Measurements from ENCODE around the gene MMGT1.
"Not testable (repeated sequence)": the region's sequence is repeated elsewhere in the genome, so short reads cannot be mapped to it uniquely, and the experiment has no call there.

Gene MMGT1

GRCh38 chrX:135920516-135920915, 53.3 kb downstream of the MMGT1 start:
- DNase-seq, result not testable (repeated sequence)

- no peak for DNase-seq
These were observed 59.4 kb downstream of the MMGT1 start for GRCh38 chrX:135914404-135914803.

Measured in stimulated activated naive CD4-positive, alpha-beta T cell (primary cell).